ENCODE measurements around the gene EDIL3. TPM values are rescaled to one million over a fixed set of nuclear protein-coding genes. Genes with fewer than 3 reads are reported as not detected.

EDIL3 gene

DNA sequence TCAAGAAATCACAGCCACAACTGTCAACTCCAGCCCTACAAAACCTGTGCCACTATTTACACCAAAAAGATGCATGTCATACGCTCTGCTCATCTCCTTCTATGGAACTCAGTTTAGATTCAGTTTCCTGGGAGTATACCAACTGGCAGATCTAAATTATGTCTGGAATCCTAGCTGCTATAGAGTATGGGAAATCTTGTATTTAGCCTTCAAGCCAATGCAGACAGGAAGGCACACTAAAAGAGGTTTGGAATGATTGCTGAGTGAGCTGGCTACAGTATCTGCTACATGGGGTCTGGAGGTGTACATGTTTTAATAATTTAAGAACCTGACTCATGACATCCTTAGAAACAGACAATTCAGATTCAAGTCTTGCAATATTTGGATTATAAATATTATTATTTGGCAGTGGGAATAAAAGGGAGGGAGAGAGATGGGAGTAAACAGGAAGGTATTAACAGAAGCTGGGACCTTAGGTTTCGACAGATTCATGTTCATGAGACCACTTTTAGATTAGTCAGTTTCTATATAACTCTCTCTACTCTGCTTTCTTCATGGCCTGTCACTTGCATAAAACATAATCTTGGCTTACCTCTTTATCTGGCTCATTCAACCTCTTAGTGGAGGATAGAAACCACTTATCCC lies 485.2 kb downstream of the EDIL3 start:
- Histone ChIP-seq H3K56ac (ENCODE audit: low read length) (no peak overlapping the region), H3K18ac (ENCODE audit: low read length) (no peak overlapping the region), H3K9ac (ENCODE audit: low read length) (no peak overlapping the region), H3K4me1 (ENCODE audit: control insufficient read depth, low read depth, low read length) (no peaks in the 10 kb centered on the region), H3K36me3 (ENCODE audit: control insufficient read depth, insufficient read depth, low read length) (no peaks in the 10 kb centered on the region), H4K8ac (ENCODE audit: low read depth, low read length) (no peak overlapping the region), H3K4me2 (ENCODE audit: low read length) (no peak overlapping the region), H3K27me3 (ENCODE audit: insufficient read depth, low read length, poor library complexity) (no peaks in the 10 kb centered on the region), H3K23ac (ENCODE audit: low read length) (no peak overlapping the region), H3K4me3 (ENCODE audit: low read length) (no peak overlapping the region), H3K27ac (ENCODE audit: low read depth, low read length) (no peak overlapping the region), H2BK15ac (replicated peaks; ENCODE audit: low read depth) (no peak overlapping the region), H3K79me2 (ENCODE audit: control insufficient read depth, insufficient read depth, low read length) (no peaks in the 10 kb centered on the region), H3K79me1 (ENCODE audit: low read length) (no peaks in the 10 kb centered on the region), H2BK120ac (ENCODE audit: low read depth, low read length) (no peak overlapping the region), H3K4ac (ENCODE audit: low read depth, low read length) (no peak overlapping the region), H4K5ac (ENCODE audit: low read length) (no peak overlapping the region), H2BK5ac (ENCODE audit: low read length) (no peak overlapping the region), H2AK5ac (ENCODE audit: low read length) (no peak overlapping the region)
- DNase-seq, result no peak
- no CpG with 5 or more reads among the region's 2 CpGs for WGBS (ENCODE audit: extremely low coverage, insufficient coverage, low lambda C conversion rate)

DNA sequence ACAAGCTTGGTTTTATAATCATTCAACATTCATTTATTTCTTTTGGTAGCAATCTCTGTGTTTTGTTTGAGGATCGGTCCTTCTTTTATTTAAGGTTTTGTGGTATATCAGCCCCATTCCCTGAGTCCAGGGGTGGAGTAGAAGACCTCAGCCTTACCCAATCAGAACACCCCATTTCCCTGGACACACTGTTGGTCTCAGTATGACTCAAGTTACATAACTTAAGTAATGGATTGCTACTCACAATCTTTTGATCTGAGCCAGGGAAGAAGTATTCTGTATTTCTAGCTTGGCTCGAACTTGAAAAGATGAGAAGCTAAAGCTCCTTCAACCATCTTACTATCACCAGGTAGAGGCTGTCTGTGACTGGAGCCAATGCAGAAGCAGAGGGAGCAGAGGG lies 488.8 kb downstream of the EDIL3 start:
- DNase-seq, result no peak
- no peak overlapping the region for H3K4me2 ChIP-seq (ENCODE audit: low read length)
- no peak overlapping the region for H2BK15ac ChIP-seq (replicated peaks; ENCODE audit: low read depth)
- H2BK5ac ChIP-seq (ENCODE audit: low read length), result no peak overlapping the region
- no peak overlapping the region for H2AK5ac ChIP-seq (ENCODE audit: low read length)
- H3K27ac ChIP-seq (ENCODE audit: low read depth, low read length), result no peak overlapping the region
- H3K18ac ChIP-seq (ENCODE audit: low read length), result no peak overlapping the region
- H2BK120ac ChIP-seq (ENCODE audit: low read depth, low read length), result no peak overlapping the region
- H4K5ac ChIP-seq (ENCODE audit: low read length), result no peak overlapping the region
- no peak overlapping the region for H3K4me3 ChIP-seq (ENCODE audit: low read length)
- no peak overlapping the region for H3K9ac ChIP-seq (ENCODE audit: low read length)
- no peaks in the 10 kb centered on the region for H3K36me3 ChIP-seq (ENCODE audit: control insufficient read depth, insufficient read depth, low read length)
- H3K79me1 ChIP-seq (ENCODE audit: low read length), result no peaks in the 10 kb centered on the region
- no peak overlapping the region for H3K4ac ChIP-seq (ENCODE audit: low read depth, low read length)
- H3K79me2 ChIP-seq (ENCODE audit: control insufficient read depth, insufficient read depth, low read length), result no peaks in the 10 kb centered on the region
- H3K4me1 ChIP-seq (ENCODE audit: control insufficient read depth, low read depth, low read length), result no peaks in the 10 kb centered on the region
- H3K23ac ChIP-seq (ENCODE audit: low read length), result no peak overlapping the region
- no peak overlapping the region for H4K8ac ChIP-seq (ENCODE audit: low read depth, low read length)
- no peaks in the 10 kb centered on the region for H3K27me3 ChIP-seq (ENCODE audit: insufficient read depth, low read length, poor library complexity)
- no peak overlapping the region for H3K56ac ChIP-seq (ENCODE audit: low read length)
- WGBS (ENCODE audit: extremely low coverage, insufficient coverage, low lambda C conversion rate), result no CpG with 5 or more reads among the region's 2 CpGs

DNA sequence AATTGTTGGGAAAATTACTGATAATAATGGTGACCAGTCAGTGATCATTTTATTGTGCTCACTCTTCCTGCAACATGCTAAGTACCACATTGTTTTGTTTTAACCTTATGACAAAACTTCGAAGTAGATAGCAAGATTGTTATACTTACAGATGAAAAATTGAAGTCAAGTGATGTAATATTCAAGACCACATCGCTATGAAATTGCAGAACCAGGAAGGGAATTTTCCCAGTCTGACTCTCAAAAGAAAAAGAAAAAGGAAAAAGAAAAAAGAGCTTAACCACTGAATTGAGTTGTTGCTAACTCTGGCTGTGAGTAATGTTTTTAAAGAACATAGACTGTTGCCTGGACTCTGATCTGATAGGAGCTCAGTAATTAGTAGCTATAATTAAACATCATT lies 493.4 kb downstream of the EDIL3 start:
- Histone ChIP-seq H2BK15ac (replicated peaks; ENCODE audit: low read depth) (no peak overlapping the region), H3K79me1 (ENCODE audit: low read length) (no peaks in the 10 kb centered on the region), H4K5ac (ENCODE audit: low read length) (no peak overlapping the region), H2AK5ac (ENCODE audit: low read length) (no peak overlapping the region), H3K27me3 (ENCODE audit: insufficient read depth, low read length, poor library complexity) (no peaks in the 10 kb centered on the region), H3K4me2 (ENCODE audit: low read length) (no peak overlapping the region), H3K27ac (ENCODE audit: low read depth, low read length) (no peak overlapping the region), H2BK120ac (ENCODE audit: low read depth, low read length) (no peak overlapping the region), H3K4me1 (ENCODE audit: control insufficient read depth, low read depth, low read length) (no peaks in the 10 kb centered on the region), H2BK5ac (ENCODE audit: low read length) (no peak overlapping the region), H3K79me2 (ENCODE audit: control insufficient read depth, insufficient read depth, low read length) (no peaks in the 10 kb centered on the region), H3K9ac (ENCODE audit: low read length) (no peak overlapping the region), H3K23ac (ENCODE audit: low read length) (no peak overlapping the region), H3K18ac (ENCODE audit: low read length) (no peak overlapping the region), H4K8ac (ENCODE audit: low read depth, low read length) (no peak overlapping the region), H3K36me3 (ENCODE audit: control insufficient read depth, insufficient read depth, low read length) (no peaks in the 10 kb centered on the region), H3K56ac (ENCODE audit: low read length) (no peak overlapping the region), H3K4ac (ENCODE audit: low read depth, low read length) (no peak overlapping the region), H3K4me3 (ENCODE audit: low read length) (no peak overlapping the region)
- no CpG with 5 or more reads among the region's 2 CpGs for whole genome bisulfite sequencing (ENCODE audit: extremely low coverage, insufficient coverage, low lambda C conversion rate)
- no peak for DNase-seq

Small RNA genes within 50 kb of the gene (small RNA-seq; reads per million reads assigned to genes)
- gene RNU6-448P (ENCODE audit: insufficient read depth), result not detected

Measured in mesendoderm (in vitro differentiated cells).